LNCAP (cell line): ENCODE measurements around the gene CREM.
A peak's percentile ranks its signal among the peaks of the same experiment; 100 is the strongest.

Source experiments
- TF ChIP-seq, protein P1 (sequence below): fragments of 450-650 bp; IDR thresholded peaks from 2 replicates; pipeline ENCODE4 v1.5.1; 2017; ENCODE audit warnings: mild to moderate bottlenecking

Gene CREM

GRCh38 chr10:35216303-35216905 is 89.8 kb downstream of the CREM start:
- TF ChIP-seq, protein P1, sequence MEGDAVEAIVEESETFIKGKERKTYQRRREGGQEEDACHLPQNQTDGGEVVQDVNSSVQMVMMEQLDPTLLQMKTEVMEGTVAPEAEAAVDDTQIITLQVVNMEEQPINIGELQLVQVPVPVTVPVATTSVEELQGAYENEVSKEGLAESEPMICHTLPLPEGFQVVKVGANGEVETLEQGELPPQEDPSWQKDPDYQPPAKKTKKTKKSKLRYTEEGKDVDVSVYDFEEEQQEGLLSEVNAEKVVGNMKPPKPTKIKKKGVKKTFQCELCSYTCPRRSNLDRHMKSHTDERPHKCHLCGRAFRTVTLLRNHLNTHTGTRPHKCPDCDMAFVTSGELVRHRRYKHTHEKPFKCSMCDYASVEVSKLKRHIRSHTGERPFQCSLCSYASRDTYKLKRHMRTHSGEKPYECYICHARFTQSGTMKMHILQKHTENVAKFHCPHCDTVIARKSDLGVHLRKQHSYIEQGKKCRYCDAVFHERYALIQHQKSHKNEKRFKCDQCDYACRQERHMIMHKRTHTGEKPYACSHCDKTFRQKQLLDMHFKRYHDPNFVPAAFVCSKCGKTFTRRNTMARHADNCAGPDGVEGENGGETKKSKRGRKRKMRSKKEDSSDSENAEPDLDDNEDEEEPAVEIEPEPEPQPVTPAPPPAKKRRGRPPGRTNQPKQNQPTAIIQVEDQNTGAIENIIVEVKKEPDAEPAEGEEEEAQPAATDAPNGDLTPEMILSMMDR, result no peak

DNA sequence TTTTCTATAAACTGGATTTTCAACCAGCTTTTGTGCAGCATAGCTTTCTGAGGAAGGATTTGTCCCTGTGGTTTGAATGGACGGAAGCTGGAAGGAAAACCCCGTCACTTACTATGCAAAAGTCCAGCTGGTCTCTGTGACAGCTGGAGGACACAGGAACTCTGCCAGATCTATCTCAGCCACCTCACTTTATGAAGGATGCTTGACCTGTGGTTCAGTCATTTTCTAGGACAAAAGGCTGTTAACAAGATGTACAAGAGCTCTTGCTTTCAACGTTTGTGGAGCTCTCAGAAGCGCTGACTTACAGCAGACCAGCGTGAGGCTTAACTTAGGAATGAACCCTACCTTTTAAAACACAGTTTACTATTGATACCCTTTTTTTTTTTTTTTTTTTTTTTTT is 90.8 kb downstream of the CREM start:
- TF ChIP-seq, protein P1, result no peak

DNA sequence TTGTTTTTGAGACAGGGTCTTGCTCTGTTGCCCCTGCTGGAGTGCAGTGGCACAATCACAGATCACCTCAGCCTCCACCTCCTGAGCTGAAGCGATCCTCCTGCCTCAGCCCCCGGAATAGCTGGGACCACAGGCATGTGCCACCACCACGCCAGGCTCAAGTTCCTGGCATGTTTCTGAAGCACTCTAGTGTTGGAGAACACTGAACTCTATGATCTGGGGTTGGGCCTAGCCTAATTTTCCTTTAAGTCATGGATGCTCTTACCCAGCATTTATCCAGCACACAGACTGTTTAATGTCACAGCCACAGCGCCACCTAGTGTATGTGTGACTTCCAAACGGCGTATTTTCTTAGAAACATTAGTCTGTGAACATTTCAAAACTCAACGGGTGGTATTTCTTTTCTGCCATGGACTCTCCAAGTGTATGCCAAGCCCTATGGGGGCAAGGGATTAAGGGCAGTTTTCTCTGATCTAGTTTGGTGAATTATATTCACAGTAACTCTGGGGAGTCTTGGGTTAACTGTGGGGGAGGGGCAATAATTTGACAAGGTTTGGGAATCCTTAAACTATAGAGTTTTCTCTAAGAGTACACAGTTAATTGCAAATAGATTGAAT is 91.8 kb downstream of the CREM start:
- TF ChIP-seq, protein P1, result peak; percentile 78

DNA sequence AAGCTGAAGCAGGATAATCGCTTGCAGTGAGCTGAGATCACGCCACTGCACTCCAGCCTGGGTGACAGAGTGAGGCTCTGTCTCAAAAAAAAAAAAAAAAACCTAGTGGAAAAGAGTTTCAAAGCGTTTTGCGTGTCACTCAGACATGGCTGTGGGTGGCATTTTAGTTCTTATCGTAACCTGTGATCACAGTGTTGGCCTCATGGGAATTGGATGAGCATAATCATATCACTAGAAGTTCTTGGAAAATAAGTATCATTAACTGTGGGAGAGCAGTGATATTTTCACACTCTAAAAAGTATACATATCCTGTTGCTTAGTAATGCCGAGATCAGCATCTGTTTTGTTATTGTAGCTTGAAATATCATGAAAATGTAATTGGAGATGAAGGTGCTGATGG is 92.6 kb downstream of the CREM start:
- TF ChIP-seq, protein P1, result no peak

GRCh38 chr10:35219891-35220890 is 93.5 kb downstream of the CREM start:
- TF ChIP-seq, protein P1, result no peak

GRCh38 chr10:35223016-35223415 is 96.4 kb downstream of the CREM start:
- TF ChIP-seq, protein P1, result no peak

GRCh38 chr10:35224045-35224740 is 97.5 kb downstream of the CREM start:
- TF ChIP-seq, protein P1, result no peak
